Right atrium auricular region (tissue), 2 donors: ENCODE results near the gene PKM. TPM values are rescaled to one million over a fixed set of nuclear protein-coding genes. Genes with fewer than 3 reads are reported as not detected.
A peak's percentile ranks its signal among the peaks of the same experiment; 100 is the strongest.

Source experiments
- DNase-seq: peaks from one replicate; pipeline ENCODE4 v3.0.0-alpha.2; 2019; ENCODE audit warnings: low spot score
- H3K27ac ChIP-seq, 2 donors: fragments of 200-600 bp; sonication (generic); 1 replicate in 1 of 2; 2 replicates in 1 of 2; pipeline ENCODE4 v1.5.1; 2016 to 2019
- H3K27me3 ChIP-seq, 2 donors: fragments of 200-600 bp; sonication (generic); one replicate each; pipeline versions ENCODE4 v1.5.1 to v1.6.0; 2017 to 2019
- H3K36me3 ChIP-seq: fragments of 200-600 bp; sonication (generic); one replicate; pipeline ENCODE4 v1.5.1; 2016
- H3K4me1 ChIP-seq, 2 donors: fragments of 200-600 bp; sonication (generic); one replicate each; pipeline versions ENCODE4 v1.5.1 to v1.6.0; 2017 to 2019
- H3K4me3 ChIP-seq, 2 donors: fragments of 200-600 bp; sonication (generic); 1 replicate in 1 of 2; 2 replicates in 1 of 2; pipeline ENCODE4 v1.5.1; 2017 to 2019; ENCODE audit warnings: mild to moderate bottlenecking in 1 of 2, moderate library complexity in 1 of 2
- H3K9me3 ChIP-seq, 2 donors: fragments of 200-600 bp; sonication (generic); one replicate each; pipeline ENCODE4 v1.5.1; 2019
- total RNA-seq, 2 donors: library from RNA; depleted of rRNA; stranded (reverse); fragments of >200 nt; gene quantifications; one replicate each; pipeline ENCODE4 v1.1.0, GENCODE V29; 2016
- TF ChIP-seq, protein P1 (sequence below), 2 donors: fragments of 200-600 bp; sonication (generic); IDR thresholded peaks; one replicate each; pipeline ENCODE4 v1.5.1; 2019; ENCODE audit warnings: antibody characterized with exemption in 2 of 2

PKM gene
- total RNA-seq, 2 donors from 2014 or later, result 538 to 934 TPM

DNA sequence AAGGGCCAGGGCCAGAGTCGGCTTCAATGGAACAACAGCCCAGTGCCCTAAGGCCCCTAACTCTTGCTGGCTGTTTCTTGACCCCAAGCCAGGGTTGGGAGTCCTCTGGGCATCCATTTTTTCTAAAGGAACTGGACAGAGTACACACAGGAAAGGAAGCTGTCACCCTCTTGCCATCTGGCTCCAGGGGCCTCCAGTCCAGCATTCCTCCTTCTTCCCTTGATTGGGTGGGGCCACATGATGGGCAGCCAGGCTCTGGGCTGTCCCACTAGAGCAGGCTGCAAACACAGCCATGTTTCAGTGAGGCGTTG is 31.8 kb downstream of the PKM start:
- no peaks in the 10 kb centered on the region for H3K27me3 ChIP-seq
- no peak overlapping the region for H3K27ac ChIP-seq
- no peak for DNase-seq
- TF ChIP-seq, protein P1, sequence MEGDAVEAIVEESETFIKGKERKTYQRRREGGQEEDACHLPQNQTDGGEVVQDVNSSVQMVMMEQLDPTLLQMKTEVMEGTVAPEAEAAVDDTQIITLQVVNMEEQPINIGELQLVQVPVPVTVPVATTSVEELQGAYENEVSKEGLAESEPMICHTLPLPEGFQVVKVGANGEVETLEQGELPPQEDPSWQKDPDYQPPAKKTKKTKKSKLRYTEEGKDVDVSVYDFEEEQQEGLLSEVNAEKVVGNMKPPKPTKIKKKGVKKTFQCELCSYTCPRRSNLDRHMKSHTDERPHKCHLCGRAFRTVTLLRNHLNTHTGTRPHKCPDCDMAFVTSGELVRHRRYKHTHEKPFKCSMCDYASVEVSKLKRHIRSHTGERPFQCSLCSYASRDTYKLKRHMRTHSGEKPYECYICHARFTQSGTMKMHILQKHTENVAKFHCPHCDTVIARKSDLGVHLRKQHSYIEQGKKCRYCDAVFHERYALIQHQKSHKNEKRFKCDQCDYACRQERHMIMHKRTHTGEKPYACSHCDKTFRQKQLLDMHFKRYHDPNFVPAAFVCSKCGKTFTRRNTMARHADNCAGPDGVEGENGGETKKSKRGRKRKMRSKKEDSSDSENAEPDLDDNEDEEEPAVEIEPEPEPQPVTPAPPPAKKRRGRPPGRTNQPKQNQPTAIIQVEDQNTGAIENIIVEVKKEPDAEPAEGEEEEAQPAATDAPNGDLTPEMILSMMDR (IDR thresholded peaks at IDR 0.05), result no peak
- H3K4me3 ChIP-seq, result no peak overlapping the region
- H3K4me1 ChIP-seq, result peaks cover 0 to 49% of the 10 kb centered on the region in 2 donors
- H3K9me3 ChIP-seq, result no peaks in the 10 kb centered on the region
- H3K36me3 ChIP-seq, result peaks cover 53% of the 10 kb centered on the region

DNA sequence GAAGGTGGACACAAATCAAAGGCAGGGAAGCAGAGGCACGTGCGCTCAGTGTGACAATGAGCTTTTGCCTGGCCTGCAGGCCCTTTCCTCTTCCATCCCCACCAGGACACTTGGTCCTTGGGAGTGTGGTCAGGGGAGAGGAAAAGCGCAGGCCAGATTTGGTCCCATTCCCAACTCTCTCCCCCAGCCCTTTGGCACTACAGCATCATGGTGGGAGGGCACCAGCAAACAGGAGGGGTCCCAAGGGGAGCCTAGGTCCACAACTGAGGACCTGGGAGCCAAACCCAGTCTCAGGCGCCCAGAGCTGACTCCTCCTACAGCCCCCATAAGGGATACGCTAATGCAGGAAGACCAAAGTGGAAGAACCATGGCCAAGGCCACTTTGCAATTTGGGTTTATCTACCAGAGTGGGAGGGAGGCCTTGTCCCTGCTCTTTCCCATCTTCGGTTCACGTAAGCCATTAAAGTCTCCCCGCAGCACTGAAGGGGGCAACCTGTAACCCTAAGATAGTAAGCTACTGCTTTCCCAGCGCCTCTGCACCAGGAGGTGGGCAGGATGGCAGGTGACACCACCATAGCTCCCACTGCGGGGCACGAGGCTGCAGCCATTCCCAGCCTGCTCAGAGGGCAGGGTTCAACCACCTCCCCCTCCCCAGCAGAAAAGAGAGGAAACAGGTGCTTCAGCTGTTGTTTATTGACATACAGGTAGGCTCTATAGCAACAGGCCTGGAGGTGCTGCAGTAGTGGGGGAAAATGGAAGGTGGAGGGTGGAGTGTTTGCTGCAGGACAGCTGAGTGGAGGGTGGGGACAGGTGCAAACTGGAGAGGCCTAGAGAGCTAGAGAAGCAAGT is 32.4 kb downstream of the PKM start:
- Histone ChIP-seq H3K27me3 (no peaks in the 10 kb centered on the region), H3K36me3 (peaks cover 48% of the 10 kb centered on the region), H3K4me1 (peaks cover 0 to 43% of the 10 kb centered on the region in 2 donors), H3K9me3 (no peaks in the 10 kb centered on the region), H3K27ac (no peak overlapping the region), H3K4me3 (no peak overlapping the region)
- no peak for DNase-seq
- TF ChIP-seq, protein P1 (IDR thresholded peaks at IDR 0.05), result no peak

- Histone ChIP-seq H3K36me3 (peaks cover 39% of the 10 kb centered on the region), H3K4me3 (peak within 1 kb of the TSS; percentile 28 to 58), H3K4me1 (peaks cover 0 to 34% of the 10 kb centered on the region in 2 donors), H3K9me3 (no peaks in the 10 kb centered on the region), H3K27ac (peak within 1 kb of the TSS in 1 of 2 donors; percentile 10), H3K27me3 (no peaks in the 10 kb centered on the region)
- TF ChIP-seq, protein P1 (IDR thresholded peaks at IDR 0.05), result no peak
- DNase-seq, result no peak
Observed at GRCh38 chr15:72197460-72198355, 33.3 kb downstream of the PKM start, which contains the start of gene GRAMD2A. GRAMD2A (minus strand) TSS chr15:72197787.

DNA sequence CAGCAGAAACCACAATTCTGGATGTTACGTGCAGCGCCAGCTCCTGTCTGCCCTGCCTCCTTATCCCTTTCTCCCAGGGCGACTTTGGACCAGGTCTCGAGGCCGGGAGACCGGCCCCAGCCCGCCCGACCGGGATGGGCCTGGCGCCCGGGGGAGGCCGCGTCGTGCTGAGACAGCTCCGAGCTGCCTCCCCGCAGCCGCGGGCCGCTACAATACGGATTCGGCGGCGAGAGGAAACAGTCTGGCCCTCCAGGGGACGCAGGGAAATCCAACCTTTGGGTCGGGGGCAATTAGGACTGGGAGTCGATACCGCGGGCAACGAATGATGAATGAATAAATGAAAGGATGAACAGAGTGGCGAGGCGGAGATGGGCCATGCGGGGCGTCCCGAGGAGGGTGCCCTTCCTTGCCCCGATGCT is 33.9 kb downstream of the PKM start:
- Histone ChIP-seq H3K36me3 (peaks cover 32% of the 10 kb centered on the region), H3K9me3 (no peaks in the 10 kb centered on the region), H3K4me3 (peak overlapping the region; percentile 28 to 58), H3K27me3 (no peaks in the 10 kb centered on the region), H3K27ac (peak overlapping the region in 1 of 2 donors; percentile 10), H3K4me1 (peaks cover 0 to 28% of the 10 kb centered on the region in 2 donors)
- TF ChIP-seq, protein P1 (IDR thresholded peaks at IDR 0.05), result no peak
- DNase-seq, result no peak

- H3K36me3 ChIP-seq, result peaks cover 27% of the 10 kb centered on the region
- TF ChIP-seq, protein P1 (IDR thresholded peaks at IDR 0.05), result no peak
- DNase-seq, result no peak
- H3K4me1 ChIP-seq, result peaks cover 0 to 24% of the 10 kb centered on the region in 2 donors
- H3K27ac ChIP-seq, result no peak overlapping the region
- no peaks in the 10 kb centered on the region for H3K9me3 ChIP-seq
- no peaks in the 10 kb centered on the region for H3K27me3 ChIP-seq
- peak overlapping the region in 1 of 2 donors; percentile 58 for H3K4me3 ChIP-seq
Observed at GRCh38 chr15:72196409-72197040, 34.5 kb downstream of the PKM start.
